Measurements from ENCODE around the gene MESP2. TPM values are rescaled to one million over a fixed set of nuclear protein-coding genes. Genes with fewer than 3 reads are reported as not detected.

MESP2 gene
- total and polyA plus RNA-seq, 2 of the 13 experiments (the other 11 are each of a cell fraction or from before 2014, with no cell fraction given) = not detected

DNA sequence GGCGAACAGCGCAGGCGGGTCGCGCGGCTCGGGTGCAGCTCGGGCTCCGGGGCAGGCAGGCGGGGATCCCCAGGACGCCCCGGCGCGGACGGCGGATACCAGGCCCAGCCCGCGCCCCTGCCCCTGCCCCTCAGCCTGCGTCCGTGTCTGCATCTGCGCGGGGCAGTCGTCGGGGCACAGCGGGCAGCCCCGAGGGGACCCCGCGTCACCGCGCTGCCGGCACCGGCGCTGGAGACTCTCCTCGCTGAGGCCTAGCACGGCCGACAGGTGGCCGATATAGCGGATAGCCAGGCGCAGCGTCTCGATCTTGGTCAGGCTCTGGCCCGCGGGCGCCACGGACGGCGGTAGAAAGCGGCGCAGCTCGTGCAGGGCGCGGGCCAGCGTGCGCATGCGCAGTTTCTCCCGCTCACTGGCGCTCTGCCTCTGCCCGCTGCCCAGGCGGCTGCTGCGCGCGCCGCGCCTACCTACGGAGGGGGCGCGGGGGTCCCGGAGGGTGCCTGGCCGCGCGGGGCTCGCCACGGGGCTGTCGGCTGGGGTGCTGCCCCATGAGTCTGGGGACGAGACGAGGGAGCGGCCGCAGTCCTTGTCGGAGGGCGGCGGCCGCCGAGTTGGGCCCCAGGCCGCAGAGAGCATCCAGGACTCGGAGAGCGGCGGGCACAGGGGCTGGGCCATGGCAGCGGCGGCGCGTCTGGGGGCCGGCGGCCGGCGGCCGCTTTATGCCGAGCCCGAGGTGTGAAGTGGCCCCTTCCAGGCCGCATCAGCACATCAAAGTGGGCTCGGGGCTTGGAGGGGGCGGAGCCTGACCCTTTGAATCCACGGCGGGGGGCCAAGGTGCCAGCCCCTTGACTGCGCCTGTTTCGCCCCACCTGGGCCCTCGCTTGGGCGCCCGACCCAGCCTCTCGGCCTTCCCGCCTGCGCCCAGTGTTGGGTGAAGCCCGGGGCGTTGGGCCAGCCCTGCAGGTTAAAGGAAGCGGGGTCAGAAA, 25.3 kb upstream of the MESP2 start, which contains the start of gene MESP1 (continued):
- TF ChIP-seq, protein P1, sequence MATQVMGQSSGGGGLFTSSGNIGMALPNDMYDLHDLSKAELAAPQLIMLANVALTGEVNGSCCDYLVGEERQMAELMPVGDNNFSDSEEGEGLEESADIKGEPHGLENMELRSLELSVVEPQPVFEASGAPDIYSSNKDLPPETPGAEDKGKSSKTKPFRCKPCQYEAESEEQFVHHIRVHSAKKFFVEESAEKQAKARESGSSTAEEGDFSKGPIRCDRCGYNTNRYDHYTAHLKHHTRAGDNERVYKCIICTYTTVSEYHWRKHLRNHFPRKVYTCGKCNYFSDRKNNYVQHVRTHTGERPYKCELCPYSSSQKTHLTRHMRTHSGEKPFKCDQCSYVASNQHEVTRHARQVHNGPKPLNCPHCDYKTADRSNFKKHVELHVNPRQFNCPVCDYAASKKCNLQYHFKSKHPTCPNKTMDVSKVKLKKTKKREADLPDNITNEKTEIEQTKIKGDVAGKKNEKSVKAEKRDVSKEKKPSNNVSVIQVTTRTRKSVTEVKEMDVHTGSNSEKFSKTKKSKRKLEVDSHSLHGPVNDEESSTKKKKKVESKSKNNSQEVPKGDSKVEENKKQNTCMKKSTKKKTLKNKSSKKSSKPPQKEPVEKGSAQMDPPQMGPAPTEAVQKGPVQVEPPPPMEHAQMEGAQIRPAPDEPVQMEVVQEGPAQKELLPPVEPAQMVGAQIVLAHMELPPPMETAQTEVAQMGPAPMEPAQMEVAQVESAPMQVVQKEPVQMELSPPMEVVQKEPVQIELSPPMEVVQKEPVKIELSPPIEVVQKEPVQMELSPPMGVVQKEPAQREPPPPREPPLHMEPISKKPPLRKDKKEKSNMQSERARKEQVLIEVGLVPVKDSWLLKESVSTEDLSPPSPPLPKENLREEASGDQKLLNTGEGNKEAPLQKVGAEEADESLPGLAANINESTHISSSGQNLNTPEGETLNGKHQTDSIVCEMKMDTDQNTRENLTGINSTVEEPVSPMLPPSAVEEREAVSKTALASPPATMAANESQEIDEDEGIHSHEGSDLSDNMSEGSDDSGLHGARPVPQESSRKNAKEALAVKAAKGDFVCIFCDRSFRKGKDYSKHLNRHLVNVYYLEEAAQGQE (IDR thresholded peaks at IDR 0.05; ENCODE audit: borderline replicate concordance in 1 of 2, low read depth in 1 of 2, low read length in 2 of 2) = no peak
- TF ChIP-seq JDP2 (CRISPR knock-in tag; IDR thresholded peaks at IDR 0.05; ENCODE audit: borderline replicate concordance) = no peak
- no peak for TF ChIP-seq EEA1 (CRISPR knock-in tag; IDR thresholded peaks at IDR 0.05; ENCODE audit: borderline replicate concordance)
- no peak; the same call in 1 of the 2 replicates for TF ChIP-seq GFI1 (CRISPR knock-in tag; IDR thresholded peaks at IDR 0.05; ENCODE audit: borderline replicate concordance)
- TF ChIP-seq KDM3A (CRISPR knock-in tag; IDR thresholded peaks at IDR 0.05; ENCODE audit: low read depth) = no peak
- TF ChIP-seq ZNF567 (CRISPR knock-in tag; IDR thresholded peaks at IDR 0.05; ENCODE audit: borderline replicate concordance) = no peak
- no peak for TF ChIP-seq ZNF44 (CRISPR knock-in tag; IDR thresholded peaks at IDR 0.05)
- no peak for TF ChIP-seq NR3C1 (CRISPR knock-in tag; IDR thresholded peaks at IDR 0.05)
- TF ChIP-seq ZNF746 (CRISPR knock-in tag; IDR thresholded peaks at IDR 0.05) = no peak
- TF ChIP-seq U2AF2 (IDR thresholded peaks at IDR 0.05; ENCODE audit: low read depth, low read length) = no peak
- no peak for TF ChIP-seq JARID2 (CRISPR knock-in tag; IDR thresholded peaks at IDR 0.05; ENCODE audit: insufficient replicate concordance)
- TF ChIP-seq ZNF556 (CRISPR knock-in tag; IDR thresholded peaks at IDR 0.05; ENCODE audit: borderline replicate concordance) = 0 out of 2 replicates have a peak, but pooled peaks have one; percentile 51
- TF ChIP-seq NFE2L2 (IDR thresholded peaks at IDR 0.05; ENCODE audit: low read length) = no peak
- 0 out of 2 replicates have a peak, but pooled peaks have one; percentile 75 for TF ChIP-seq KLF11 (CRISPR knock-in tag; IDR thresholded peaks at IDR 0.05)
- TF ChIP-seq, protein P2, sequence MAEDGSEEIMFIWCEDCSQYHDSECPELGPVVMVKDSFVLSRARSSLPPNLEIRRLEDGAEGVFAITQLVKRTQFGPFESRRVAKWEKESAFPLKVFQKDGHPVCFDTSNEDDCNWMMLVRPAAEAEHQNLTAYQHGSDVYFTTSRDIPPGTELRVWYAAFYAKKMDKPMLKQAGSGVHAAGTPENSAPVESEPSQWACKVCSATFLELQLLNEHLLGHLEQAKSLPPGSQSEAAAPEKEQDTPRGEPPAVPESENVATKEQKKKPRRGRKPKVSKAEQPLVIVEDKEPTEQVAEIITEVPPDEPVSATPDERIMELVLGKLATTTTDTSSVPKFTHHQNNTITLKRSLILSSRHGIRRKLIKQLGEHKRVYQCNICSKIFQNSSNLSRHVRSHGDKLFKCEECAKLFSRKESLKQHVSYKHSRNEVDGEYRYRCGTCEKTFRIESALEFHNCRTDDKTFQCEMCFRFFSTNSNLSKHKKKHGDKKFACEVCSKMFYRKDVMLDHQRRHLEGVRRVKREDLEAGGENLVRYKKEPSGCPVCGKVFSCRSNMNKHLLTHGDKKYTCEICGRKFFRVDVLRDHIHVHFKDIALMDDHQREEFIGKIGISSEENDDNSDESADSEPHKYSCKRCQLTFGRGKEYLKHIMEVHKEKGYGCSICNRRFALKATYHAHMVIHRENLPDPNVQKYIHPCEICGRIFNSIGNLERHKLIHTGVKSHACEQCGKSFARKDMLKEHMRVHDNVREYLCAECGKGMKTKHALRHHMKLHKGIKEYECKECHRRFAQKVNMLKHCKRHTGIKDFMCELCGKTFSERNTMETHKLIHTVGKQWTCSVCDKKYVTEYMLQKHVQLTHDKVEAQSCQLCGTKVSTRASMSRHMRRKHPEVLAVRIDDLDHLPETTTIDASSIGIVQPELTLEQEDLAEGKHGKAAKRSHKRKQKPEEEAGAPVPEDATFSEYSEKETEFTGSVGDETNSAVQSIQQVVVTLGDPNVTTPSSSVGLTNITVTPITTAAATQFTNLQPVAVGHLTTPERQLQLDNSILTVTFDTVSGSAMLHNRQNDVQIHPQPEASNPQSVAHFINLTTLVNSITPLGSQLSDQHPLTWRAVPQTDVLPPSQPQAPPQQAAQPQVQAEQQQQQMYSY (CRISPR knock-in tag; IDR thresholded peaks at IDR 0.05) = no peak; the same call in 1 of the 2 replicates
- TF ChIP-seq RBAK (CRISPR knock-in tag; IDR thresholded peaks at IDR 0.05) = no peak
- TF ChIP-seq ZMYM2 (CRISPR knock-in tag; IDR thresholded peaks at IDR 0.05) = no peak
- peak; percentile 79; the same call in 1 of the 2 replicates for TF ChIP-seq ZNF724P (CRISPR knock-in tag; IDR thresholded peaks at IDR 0.05; ENCODE audit: borderline replicate concordance)
- TF ChIP-seq, protein P3, sequence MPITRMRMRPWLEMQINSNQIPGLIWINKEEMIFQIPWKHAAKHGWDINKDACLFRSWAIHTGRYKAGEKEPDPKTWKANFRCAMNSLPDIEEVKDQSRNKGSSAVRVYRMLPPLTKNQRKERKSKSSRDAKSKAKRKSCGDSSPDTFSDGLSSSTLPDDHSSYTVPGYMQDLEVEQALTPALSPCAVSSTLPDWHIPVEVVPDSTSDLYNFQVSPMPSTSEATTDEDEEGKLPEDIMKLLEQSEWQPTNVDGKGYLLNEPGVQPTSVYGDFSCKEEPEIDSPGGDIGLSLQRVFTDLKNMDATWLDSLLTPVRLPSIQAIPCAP (CRISPR knock-in tag; IDR thresholded peaks at IDR 0.05; ENCODE audit: low read depth) = no peak; the same call in 1 of the 2 replicates
- peak; percentile 78; the same call in 1 of the 2 replicates for TF ChIP-seq FOXC1 (CRISPR knock-in tag; IDR thresholded peaks at IDR 0.05; ENCODE audit: borderline replicate concordance)
- TF ChIP-seq ZNF570 (CRISPR knock-in tag; IDR thresholded peaks at IDR 0.05; ENCODE audit: borderline replicate concordance) = no peak
